H9 (cell line): ENCODE measurements around the gene CSF1R. TPM values are rescaled to one million over a fixed set of nuclear protein-coding genes. Genes with fewer than 3 reads are reported as not detected.

ENCODE experiments used
- DNase-seq: peaks from one replicate; pipeline ENCODE4 v3.0.0-alpha.2; 2017
- H2AFZ ChIP-seq: one replicate; pipeline ENCODE4 v1.6.1; 2013; ENCODE audit warnings: mild to moderate bottlenecking, low read length, control low read depth, moderate library complexity
- H2AK5ac ChIP-seq: 2 replicates; pipeline ENCODE4 v1.6.1; 2013; ENCODE audit warnings: low read length, control low read depth, mixed read lengths; ENCODE audit not compliant: insufficient read length
- H2BK120ac ChIP-seq: one replicate; pipeline ENCODE4 v1.6.1; 2013; ENCODE audit warnings: low read depth, mild to moderate bottlenecking, low read length, control low read depth, inconsistent platforms; ENCODE audit not compliant: poor library complexity, severe bottlenecking
- H2BK12ac ChIP-seq: 2 replicates; pipeline ENCODE4 v1.6.1; 2013; ENCODE audit warnings: low read length, control low read depth, mixed read lengths, low read depth; ENCODE audit not compliant: insufficient read length
- H2BK15ac ChIP-seq: 2 replicates; pipeline ENCODE4 v1.6.1; 2013; ENCODE audit warnings: low read depth, low read length, control low read depth
- H2BK20ac ChIP-seq: one replicate; pipeline ENCODE4 v1.6.1; 2013; ENCODE audit warnings: low read depth, mild to moderate bottlenecking, low read length, control low read depth, inconsistent platforms; ENCODE audit not compliant: poor library complexity, severe bottlenecking
- H2BK5ac ChIP-seq: 2 replicates; pipeline ENCODE4 v1.6.1; 2013; ENCODE audit warnings: low read length, control low read depth, mixed read lengths; ENCODE audit not compliant: insufficient read length
- H3K14ac ChIP-seq: 2 replicates; pipeline ENCODE4 v1.6.1; 2013; ENCODE audit warnings: low read length, control low read depth; ENCODE audit not compliant: insufficient read depth
- H3K18ac ChIP-seq: 2 replicates; pipeline ENCODE4 v1.6.1; 2013; ENCODE audit warnings: low read depth, mild to moderate bottlenecking, mixed read lengths, low read length, control low read depth; ENCODE audit not compliant: insufficient read length
- H3K23ac ChIP-seq: 2 replicates; pipeline ENCODE4 v1.6.1; 2013; ENCODE audit warnings: low read length, control low read depth, mixed read lengths, low read depth; ENCODE audit not compliant: insufficient read length
- H3K23me2 ChIP-seq: 2 replicates; pipeline ENCODE4 v1.6.1; 2013; ENCODE audit warnings: low read depth, mild to moderate bottlenecking, mixed read lengths, low read length, control low read depth; ENCODE audit not compliant: insufficient read length, poor library complexity, severe bottlenecking
- H3K27ac ChIP-seq: 2 replicates; pipeline ENCODE4 v1.5.1; 2013; ENCODE audit warnings: low read length, control low read depth, mixed read lengths, low read depth; ENCODE audit not compliant: insufficient read length
- H3K27me3 ChIP-seq: 2 replicates; pipeline ENCODE4 v1.6.1; 2013; ENCODE audit warnings: low read length, control low read depth, inconsistent platforms; ENCODE audit not compliant: insufficient read depth
- H3K4ac ChIP-seq: 2 replicates; pipeline ENCODE4 v1.6.1; 2013; ENCODE audit warnings: low read depth, mild to moderate bottlenecking, control low read depth, inconsistent platforms, low read length, moderate library complexity
- H3K4me1 ChIP-seq: 2 replicates; pipeline ENCODE4 v1.6.1; 2013; ENCODE audit warnings: low read length, control low read depth, inconsistent platforms; ENCODE audit not compliant: insufficient read depth
- H3K4me2 ChIP-seq: 2 replicates; pipeline ENCODE4 v1.6.1; 2013; ENCODE audit warnings: low read length, control low read depth, mixed read lengths; ENCODE audit not compliant: insufficient read length, insufficient read depth
- H3K56ac ChIP-seq: 2 replicates; pipeline ENCODE4 v1.6.1; 2013; ENCODE audit warnings: low read depth, mild to moderate bottlenecking, mixed read lengths, low read length, control low read depth; ENCODE audit not compliant: insufficient read length
- H3K79me1 ChIP-seq: 2 replicates; pipeline ENCODE4 v1.6.1; 2013; ENCODE audit warnings: low read depth, mild to moderate bottlenecking, moderate library complexity, low read length, control low read depth, inconsistent platforms; ENCODE audit not compliant: insufficient read depth, poor library complexity, severe bottlenecking
- H3K79me2 ChIP-seq: 2 replicates; pipeline ENCODE4 v1.6.1; 2013; ENCODE audit warnings: low read length, control low read depth, inconsistent platforms; ENCODE audit not compliant: insufficient read depth
- H3K9ac ChIP-seq: 2 replicates; pipeline ENCODE4 v1.6.1; 2013; ENCODE audit warnings: low read length, control low read depth, mixed read lengths; ENCODE audit not compliant: insufficient read length; ENCODE audit errors: extremely low read depth
- H3K9me3 ChIP-seq: one replicate; pipeline ENCODE4 v1.6.1; 2013; ENCODE audit warnings: low read depth, low read length, inconsistent platforms; ENCODE audit not compliant: control insufficient read depth
- H3T11ph ChIP-seq: one replicate; pipeline ENCODE4 v1.6.1; 2013; ENCODE audit warnings: mild to moderate bottlenecking, low read length, control low read depth, inconsistent platforms
- H4K20me1 ChIP-seq: one replicate; pipeline ENCODE4 v1.6.1; 2013; ENCODE audit not compliant: control insufficient read depth, insufficient read length, insufficient read depth
- H4K5ac ChIP-seq: 2 replicates; pipeline ENCODE4 v1.6.1; 2013; ENCODE audit warnings: low read depth, mild to moderate bottlenecking, mixed read lengths, low read length, control low read depth; ENCODE audit not compliant: insufficient read length
- H4K8ac ChIP-seq: replicated peaks from 2 replicates; pipeline ENCODE4 v1.6.1; 2013; ENCODE audit warnings: low read length, control low read depth, mixed read lengths, low read depth; ENCODE audit not compliant: insufficient read length
- H4K91ac ChIP-seq: 2 replicates; pipeline ENCODE4 v1.6.1; 2013; ENCODE audit warnings: low read depth, mild to moderate bottlenecking, moderate library complexity, mixed read lengths, low read length, control low read depth; ENCODE audit not compliant: insufficient read length
- H3K27ac Mint-ChIP-seq, 3 experiments: 2 replicates in 2 of 3; 3 replicates in 1 of 3; pipeline ENCODE4 v1.8.0; 2020 to 2021; ENCODE audit warnings: mixed read lengths in 3 of 3, mild to moderate bottlenecking in 1 of 3, moderate library complexity in 1 of 3
- H3K27me3 Mint-ChIP-seq: 2 replicates; pipeline ENCODE4 v1.8.0; 2021; ENCODE audit warnings: low read depth, mild to moderate bottlenecking, moderate library complexity, mixed read lengths
- H3K36me3 Mint-ChIP-seq, 3 experiments: 2 replicates in 2 of 3; 3 replicates in 1 of 3; pipeline ENCODE4 v1.8.0; 2020 to 2021; ENCODE audit warnings: low read depth in 3 of 3, mixed read lengths in 3 of 3; ENCODE audit not compliant: insufficient read depth in 1 of 3
- H3K4me1 Mint-ChIP-seq, 2 experiments: 2 replicates each; pipeline ENCODE4 v1.8.0; 2020; ENCODE audit warnings: mixed read lengths in 2 of 2
- H3K4me3 Mint-ChIP-seq, 2 experiments: 2 replicates in 1 of 2; 3 replicates in 1 of 2; pipeline ENCODE4 v1.8.0; 2020 to 2021; ENCODE audit warnings: mild to moderate bottlenecking in 2 of 2, mixed read lengths in 2 of 2, moderate library complexity in 1 of 2
- H3K9me3 Mint-ChIP-seq, 2 experiments: 2 replicates in 1 of 2; 3 replicates in 1 of 2; pipeline ENCODE4 v1.8.0; 2020; ENCODE audit warnings: mild to moderate bottlenecking in 2 of 2, mixed read lengths in 2 of 2, moderate library complexity in 1 of 2
- CTCF ChIP-seq: fragments of 200-600 bp; sonication (generic); conservative IDR thresholded peaks from 3 replicates; pipeline ENCODE4 v1.8.0; 2021; ENCODE audit warnings: antibody characterized with exemption, mild to moderate bottlenecking
- WGBS: extraction: QIAGEN DNeasy Blood & Tissue Kit; methylation state at CpG from one replicate; pipeline ENCODE4 v1.1.7; 2013; ENCODE audit warnings: missing lambda C conversion rate, low lambda C conversion rate, mixed read lengths; ENCODE audit not compliant: insufficient read length; ENCODE audit errors: extremely low coverage; 5-methylcytosine and 5-hydroxymethylcytosine counted together
- total RNA-seq: library from RNA; stranded (reverse); gene quantifications from 2 replicates; pipeline ENCODE4 v1.2.1, GENCODE V29; 2021

CSF1R gene
- total RNA-seq, 1 experiment from 2014 or later, result 0.13 TPM

DNA sequence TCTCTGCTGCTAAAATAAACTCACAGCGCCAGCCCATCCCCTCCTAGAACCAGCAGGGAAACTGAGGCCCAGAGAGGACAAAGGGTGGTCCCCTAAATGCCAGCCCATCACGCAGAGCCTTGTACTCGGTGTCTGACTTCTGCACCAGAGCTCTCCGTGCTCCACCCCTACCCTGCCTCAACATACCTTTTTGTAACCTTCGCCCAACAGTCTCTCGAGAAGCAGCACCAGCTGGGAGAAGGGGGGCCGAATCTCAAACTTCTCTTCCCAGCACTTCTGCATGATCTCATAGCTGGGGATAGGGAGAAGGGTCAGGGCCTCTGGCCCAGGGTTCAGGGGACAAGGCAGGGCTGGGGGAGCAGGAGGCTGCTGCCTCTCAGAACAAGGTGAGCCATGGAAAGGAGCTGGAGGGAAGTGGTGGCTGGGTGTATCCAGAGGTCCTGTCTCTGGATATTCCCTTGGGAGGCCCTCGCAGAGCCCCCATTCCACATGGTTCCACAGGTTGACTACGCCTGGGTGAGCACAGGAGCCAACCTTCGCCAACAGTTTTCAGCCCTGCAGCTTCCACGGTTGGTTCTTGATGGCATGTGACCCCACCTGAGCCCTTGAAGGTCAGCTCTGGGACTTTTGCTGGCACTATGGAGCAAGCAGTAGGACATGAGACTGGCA is 32.3 kb upstream of the CSF1R start:
- no peak overlapping the region for H3K14ac ChIP-seq
- no peak overlapping the region for H2AFZ ChIP-seq
- no peak overlapping the region for H3K4me2 ChIP-seq
- no peak overlapping the region for H2BK12ac ChIP-seq
- no peak overlapping the region for H3K18ac ChIP-seq
- H4K20me1 ChIP-seq, result no peaks in the 10 kb centered on the region
- no peak overlapping the region for H4K91ac ChIP-seq
- no peaks in the 10 kb centered on the region for H3K9me3 ChIP-seq
- H3K27ac Mint-ChIP-seq, result no peak overlapping the region
- no peak overlapping the region for H3K4me3 Mint-ChIP-seq
- no peak overlapping the region for H4K8ac ChIP-seq
- H3K4me1 Mint-ChIP-seq, result peaks cover 11 to 20% of the 10 kb centered on the region in 2 experiments
- H3K9ac ChIP-seq, result no peak overlapping the region
- peak; percentile 12 for DNase-seq
- H3K27me3 ChIP-seq, result no peaks in the 10 kb centered on the region
- TF ChIP-seq CTCF, result no peak
- no peak overlapping the region for H2AK5ac ChIP-seq
- no peak overlapping the region for H2BK20ac ChIP-seq
- no peaks in the 10 kb centered on the region for H3K23me2 ChIP-seq
- no peaks in the 10 kb centered on the region for H3K79me1 ChIP-seq
- no peak overlapping the region for H3K27ac ChIP-seq
- H3T11ph ChIP-seq, result no peak overlapping the region
- peaks cover 7% of the 10 kb centered on the region for H3K27me3 Mint-ChIP-seq
- H2BK120ac ChIP-seq, result no peak overlapping the region
- H4K5ac ChIP-seq, result no peak overlapping the region
- no peaks in the 10 kb centered on the region for H3K4me1 ChIP-seq
- WGBS, result no CpG with 5 or more reads among the region's 11 CpGs
- no peak overlapping the region for H3K56ac ChIP-seq
- no peaks in the 10 kb centered on the region for H3K79me2 ChIP-seq
- H2BK15ac ChIP-seq, result no peak overlapping the region
- no peaks in the 10 kb centered on the region for H3K9me3 Mint-ChIP-seq
- H3K36me3 Mint-ChIP-seq, result no peaks in the 10 kb centered on the region
- H3K4ac ChIP-seq, result no peak overlapping the region
- H3K23ac ChIP-seq, result no peak overlapping the region
- H2BK5ac ChIP-seq, result no peak overlapping the region
